ENCODE measurements around the gene LIMD2.

DNA sequence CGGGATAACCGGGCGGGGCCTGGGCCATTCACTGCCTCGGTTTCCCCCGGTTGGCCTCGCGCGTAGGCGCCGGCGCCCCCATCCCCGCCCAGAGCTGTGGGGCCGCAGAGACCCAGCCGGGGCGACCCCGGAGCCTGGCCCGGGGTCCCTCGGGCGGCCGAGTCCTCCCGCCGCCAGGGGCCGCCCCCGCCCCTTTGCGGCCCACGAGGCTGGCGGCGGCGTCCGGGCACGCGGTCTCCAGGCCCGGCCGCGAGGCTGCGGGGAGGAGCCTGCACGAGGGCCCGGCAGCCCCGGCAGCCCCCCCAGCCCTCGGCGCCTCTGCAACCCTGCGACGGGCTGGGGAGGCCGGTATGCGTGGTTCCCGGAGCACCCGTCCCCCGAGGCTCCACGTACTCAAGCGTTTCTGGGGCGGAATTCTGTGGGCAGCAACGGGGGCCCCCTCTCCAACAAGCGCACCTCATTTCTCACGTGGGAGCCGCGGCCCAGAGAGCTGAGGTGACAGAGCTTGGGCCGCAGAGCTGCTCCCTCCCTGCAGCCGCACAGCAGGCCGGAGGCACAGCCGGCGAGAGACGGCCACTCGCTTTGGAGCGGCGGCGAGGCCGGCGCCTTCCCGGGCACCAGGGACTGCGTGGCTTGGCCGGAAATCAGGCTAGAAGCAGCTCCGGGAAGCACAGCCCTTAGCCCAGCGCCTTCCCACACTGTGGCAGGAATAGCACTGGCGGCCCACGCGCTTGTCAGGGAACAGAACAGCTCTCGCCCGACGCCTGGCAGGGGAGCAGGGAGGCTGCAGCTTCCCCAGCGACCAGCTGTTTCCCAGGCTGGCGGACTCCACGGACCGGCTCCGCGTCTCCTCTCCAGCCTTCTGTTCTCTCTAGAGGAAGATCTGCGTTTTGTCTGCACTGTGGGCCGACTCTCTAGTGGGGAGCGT lies 867 bp upstream of the LIMD2 start:
- TF ChIP-seq, protein P1, sequence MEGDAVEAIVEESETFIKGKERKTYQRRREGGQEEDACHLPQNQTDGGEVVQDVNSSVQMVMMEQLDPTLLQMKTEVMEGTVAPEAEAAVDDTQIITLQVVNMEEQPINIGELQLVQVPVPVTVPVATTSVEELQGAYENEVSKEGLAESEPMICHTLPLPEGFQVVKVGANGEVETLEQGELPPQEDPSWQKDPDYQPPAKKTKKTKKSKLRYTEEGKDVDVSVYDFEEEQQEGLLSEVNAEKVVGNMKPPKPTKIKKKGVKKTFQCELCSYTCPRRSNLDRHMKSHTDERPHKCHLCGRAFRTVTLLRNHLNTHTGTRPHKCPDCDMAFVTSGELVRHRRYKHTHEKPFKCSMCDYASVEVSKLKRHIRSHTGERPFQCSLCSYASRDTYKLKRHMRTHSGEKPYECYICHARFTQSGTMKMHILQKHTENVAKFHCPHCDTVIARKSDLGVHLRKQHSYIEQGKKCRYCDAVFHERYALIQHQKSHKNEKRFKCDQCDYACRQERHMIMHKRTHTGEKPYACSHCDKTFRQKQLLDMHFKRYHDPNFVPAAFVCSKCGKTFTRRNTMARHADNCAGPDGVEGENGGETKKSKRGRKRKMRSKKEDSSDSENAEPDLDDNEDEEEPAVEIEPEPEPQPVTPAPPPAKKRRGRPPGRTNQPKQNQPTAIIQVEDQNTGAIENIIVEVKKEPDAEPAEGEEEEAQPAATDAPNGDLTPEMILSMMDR (IDR thresholded peaks at IDR 0.05) = peak in 1 of 6 experiments; percentile 4
- no peak for TF ChIP-seq POLR2A (IDR thresholded peaks at IDR 0.05)
